Measurements from ENCODE around the gene SFXN5.
"Not testable (repeated sequence)": the region's sequence is repeated elsewhere in the genome, so short reads cannot be mapped to it uniquely, and the experiment has no call there.

Gene SFXN5

DNA sequence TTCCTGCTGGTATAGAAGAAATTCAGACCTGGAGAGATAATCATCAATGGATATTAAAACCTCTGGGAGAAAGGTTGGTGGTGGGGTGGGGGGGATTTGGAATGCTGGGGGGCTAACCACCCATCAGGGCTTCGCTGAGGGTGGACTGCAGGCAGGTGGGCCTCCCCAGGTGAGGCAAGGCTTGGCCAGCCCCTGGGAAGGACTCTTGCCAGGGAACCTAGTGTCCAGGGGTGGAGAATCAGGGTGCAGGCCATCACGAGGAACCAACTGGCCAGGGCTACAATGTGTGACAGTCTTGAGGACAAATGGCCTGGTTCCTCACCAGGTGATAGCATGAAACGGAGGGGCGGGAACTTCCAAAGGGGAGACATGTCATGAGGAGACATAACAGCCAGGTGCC is 29.4 kb upstream of the SFXN5 start:
- no peak for DNase-seq

- DNase-seq = no peak
These were observed 28.0 kb upstream of the SFXN5 start for GRCh38 chr2:73099486-73099885.

- no peak for DNase-seq
These were observed 24.4 kb upstream of the SFXN5 start for GRCh38 chr2:73095910-73096309.

DNA sequence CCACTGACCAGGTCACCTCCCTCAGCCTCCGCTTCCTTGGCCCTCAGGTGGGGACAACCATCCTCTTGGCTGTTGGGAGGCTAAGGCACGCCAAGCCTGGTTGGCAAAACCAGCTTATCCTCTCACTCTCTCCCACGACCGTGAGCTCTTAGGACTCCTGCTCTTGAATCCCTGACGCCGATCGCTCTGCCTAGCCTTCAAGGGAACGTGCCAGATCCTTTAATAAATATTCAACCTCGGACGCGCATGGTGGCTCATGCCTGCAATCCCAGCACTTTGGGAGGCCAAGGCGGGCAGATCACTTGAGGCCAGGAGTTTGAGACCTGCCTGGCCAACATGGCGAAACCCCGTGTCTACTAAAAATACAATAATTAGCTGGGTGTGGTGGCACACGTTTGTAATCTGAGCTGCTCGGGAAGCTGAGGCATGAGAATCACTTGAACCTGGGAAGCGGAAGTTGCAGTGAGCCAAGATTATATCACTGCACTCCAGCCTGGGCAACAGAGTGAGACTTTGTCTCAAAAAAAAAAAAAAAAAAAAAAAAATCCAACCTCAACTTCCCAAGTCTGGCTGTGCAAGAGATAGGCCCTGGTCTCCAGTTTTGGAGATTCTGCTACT is 22.2 kb upstream of the SFXN5 start:
- not testable (repeated sequence) for DNase-seq

- DNase-seq = no peak
These were observed 20.8 kb upstream of the SFXN5 start for GRCh38 chr2:73092146-73092783.

GRCh38 chr2:73091696-73092095 is 20.2 kb upstream of the SFXN5 start:
- DNase-seq = no peak

DNA sequence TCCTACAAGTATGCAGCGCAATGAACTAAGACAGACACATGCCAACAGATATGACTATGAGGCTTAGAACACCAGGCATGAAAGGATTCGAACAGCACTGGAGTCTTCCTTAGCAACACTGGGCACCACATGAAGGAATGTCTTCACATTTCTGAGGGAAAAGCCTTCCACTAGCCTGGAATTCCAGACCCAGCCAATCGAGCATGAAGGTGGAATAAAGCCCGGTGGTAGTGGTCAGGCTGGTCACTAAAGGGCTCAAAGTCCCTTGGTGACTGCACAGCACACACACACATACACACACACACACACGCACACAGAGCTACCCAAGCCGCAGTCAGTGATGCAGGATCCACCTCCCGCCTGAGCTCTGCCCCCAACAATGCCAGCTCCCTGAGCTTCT is 19.7 kb upstream of the SFXN5 start:
- DNase-seq = no peak

- DNase-seq = no peak
These were observed 17.9 kb upstream of the SFXN5 start for GRCh38 chr2:73089270-73090030.

DNA sequence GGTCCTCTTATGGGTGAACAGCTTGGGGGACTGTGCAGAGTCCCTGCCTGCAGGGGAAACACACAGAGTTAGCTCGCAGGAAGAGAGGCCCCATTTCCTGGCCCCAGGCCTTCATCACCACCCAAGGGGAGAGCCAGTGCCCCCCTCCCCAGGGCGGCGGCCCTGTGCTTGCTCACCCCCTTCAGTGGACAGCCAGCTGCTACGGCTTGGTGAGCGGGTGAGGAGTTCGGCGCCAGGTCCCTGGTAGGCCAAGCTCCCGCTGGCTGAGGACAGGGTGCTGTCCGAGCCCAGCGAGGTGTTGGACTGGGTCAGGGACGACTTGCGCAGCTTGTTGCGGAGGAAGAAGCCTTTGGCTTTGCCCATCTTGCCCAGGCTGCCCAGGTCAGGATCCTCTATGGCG is 17.2 kb upstream of the SFXN5 start:
- DNase-seq = no peak

DNA sequence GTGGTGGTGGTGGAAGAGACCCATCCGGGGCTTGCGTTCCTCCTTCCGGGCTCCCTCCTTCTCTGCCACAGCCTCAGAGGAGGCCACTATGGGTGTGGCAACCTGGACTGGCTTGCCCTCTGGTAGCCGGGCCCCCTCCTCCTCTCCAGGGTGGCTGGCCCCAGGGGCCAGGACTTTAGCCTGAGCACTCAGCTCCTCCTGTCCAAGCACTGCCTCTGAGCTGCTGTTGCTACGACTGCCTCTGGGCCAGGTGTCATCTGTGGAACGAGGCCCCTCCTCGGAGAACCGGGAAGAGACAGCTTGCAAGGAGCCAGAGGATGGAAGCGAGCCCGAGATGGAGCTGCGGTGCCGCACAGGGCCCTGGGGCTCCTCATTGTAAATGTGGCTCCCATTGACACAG is 16.7 kb upstream of the SFXN5 start:
- DNase-seq = no peak

DNA sequence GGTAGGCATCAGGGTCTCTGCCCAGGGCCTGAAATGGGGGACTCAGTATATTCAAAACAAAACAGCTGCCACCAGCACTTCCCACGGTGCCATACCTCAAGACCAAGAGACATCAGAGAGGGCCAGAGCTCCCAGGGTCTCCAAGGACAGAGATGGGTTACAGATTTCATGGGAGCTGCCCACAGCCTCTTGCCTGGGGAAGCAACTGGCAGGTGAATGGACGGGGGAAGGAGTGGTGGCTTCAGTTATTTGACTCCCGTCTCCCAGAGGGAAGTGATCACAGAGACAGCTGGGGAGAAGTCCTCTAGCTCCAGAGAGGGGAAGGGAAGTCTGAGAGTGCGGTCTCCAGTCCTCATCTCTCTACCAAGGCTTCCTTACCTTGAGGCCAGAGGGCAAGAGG is 15.8 kb upstream of the SFXN5 start:
- DNase-seq = no peak

- peak; percentile 49 for DNase-seq
These were observed 14.2 kb upstream of the SFXN5 start for GRCh38 chr2:73085691-73086090.

- DNase-seq = no peak
These were observed 13.5 kb upstream of the SFXN5 start for GRCh38 chr2:73084971-73085370.

DNA sequence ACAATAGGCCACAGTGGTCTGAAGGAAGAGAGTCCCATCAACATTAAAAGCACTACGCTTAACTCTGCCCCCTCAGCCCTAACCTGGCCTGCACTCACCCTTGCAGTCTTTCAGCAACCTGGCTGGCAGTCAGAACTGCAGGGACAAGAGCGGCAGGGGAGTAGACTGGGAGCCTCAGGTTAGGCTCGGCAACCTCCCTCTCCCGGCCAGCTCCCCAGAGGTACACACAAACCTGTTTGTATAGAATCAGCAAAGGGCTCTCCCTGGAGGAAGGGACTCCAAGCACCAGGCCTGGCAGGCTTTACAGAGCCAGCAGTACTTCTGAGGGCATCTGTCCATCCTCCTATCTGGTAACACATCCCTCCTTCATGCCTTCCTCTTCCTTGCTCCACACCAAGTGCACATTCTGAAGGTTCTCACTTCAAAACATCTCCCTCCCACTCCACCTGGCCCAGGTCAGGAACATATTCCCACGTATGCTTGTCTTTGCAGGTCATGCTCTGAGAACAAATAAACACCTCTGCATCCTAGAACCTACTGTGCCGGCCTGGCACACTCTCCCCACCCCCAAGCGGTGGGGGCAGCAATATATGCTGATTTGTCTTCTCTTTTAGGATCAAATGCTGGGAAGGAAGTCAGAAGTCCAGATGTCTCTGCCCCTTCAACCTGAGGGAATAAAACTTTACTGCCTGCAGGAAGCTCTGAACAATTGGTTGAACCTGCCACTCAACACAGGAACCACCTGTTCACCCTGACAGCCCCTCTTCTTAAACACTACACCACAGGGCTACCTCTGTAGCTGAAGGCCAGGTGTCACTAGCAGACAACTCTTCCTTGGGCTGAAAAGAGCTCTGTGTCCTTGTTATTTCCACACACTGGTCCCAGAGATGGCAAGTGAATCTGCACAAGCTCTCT is 12.6 kb upstream of the SFXN5 start:
- DNase-seq = no peak

- DNase-seq = no peak
These were observed 11.3 kb upstream of the SFXN5 start for GRCh38 chr2:73082523-73083410.

DNA sequence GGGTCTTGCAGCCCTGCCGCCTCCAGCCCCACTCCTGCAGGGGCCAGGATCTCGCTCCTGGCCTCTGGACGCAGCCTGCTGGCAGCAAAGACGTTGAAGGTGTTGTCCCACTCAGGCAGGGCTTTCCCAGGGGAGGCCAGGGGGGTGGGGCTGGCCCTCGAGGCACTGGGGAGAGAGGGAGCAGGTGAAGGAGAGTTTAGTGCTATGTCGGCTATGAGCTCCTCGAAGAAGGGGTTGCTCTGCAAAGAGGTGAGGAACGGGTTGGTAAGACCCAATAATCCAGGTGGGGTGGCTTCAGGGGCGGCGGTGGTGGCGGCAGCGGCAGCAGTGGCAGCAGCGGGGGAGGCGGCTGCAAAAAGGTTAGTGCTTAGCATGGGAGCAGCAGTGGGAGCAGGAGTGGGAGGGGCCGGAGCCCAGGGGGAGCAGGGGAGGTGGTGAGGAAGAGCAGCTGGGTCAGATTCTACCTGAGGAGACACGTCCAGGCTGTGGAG is 9.7 kb upstream of the SFXN5 start:
- no peak for DNase-seq

DNA sequence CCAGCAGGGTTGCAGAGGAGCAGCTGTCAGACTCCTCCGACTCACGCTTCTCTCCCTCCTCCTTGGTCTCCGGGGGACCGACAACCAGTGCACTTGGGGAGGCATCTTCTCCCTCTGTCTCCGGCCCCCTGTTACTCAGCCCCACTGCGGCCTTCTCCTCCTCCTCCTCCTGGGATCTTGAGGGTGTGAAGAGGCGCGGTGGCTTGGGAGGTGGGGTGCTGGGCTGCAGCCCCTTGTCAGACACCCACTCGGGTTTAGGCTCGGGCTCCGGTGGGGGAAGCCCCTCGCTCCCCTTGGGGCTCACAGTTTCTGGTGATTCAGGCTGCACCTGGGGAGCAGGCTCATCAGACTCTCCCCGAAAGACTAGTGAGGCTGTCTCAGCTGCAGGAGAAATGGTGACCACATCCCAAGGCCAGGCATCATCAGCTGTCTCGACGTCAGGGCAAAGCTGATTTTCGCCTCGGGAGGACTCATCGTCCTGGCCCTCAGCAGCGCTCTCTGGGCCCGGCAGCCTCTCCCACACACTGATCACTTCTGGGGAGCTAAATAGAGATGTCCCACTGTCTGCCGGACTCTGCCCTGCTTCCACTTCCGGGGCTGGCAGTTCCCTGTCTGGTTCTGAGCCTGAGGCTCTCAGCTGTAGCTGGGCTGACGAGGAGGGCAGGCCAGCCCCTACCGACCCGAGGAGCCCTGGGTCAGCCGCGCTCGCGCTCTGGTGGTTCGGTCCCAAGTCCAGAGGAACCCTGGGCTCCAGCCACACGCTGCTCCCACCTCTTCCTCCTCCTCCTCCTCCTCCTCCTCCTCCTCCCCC is 9.0 kb upstream of the SFXN5 start:
- DNase-seq = peak; percentile 17

DNA sequence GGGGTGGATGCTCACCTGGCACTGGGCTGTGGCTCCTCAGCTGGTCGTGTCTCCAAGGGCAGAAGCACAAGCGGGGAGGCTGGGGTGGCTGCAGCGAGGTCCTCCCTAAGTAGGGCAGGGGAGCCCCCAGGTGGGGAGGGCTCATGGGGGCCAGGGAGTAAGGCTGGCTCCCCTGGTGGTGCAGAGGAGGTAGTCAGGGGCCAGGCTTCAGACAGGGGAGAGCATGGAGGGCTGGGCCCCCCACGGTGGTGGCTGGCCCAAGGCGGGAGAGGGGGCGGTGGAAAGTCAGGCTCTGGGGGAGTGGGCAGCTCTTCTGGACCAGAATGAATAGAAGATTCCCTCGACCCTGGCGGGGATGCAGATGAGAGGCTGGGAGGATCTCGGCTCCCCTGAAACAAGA is 8.1 kb upstream of the SFXN5 start:
- DNase-seq = no peak

GRCh38 chr2:73078457-73079411 is 7.2 kb upstream of the SFXN5 start:
- DNase-seq = no peak

- DNase-seq = no peak
These were observed 5.9 kb upstream of the SFXN5 start for GRCh38 chr2:73077424-73077795.

Data from MV-4-11 (cell line).